ENCODE data around the gene F8.
"Not testable (repeated sequence)": the region's sequence is repeated elsewhere in the genome, so short reads cannot be mapped to it uniquely, and the experiment has no call there.

F8 gene

GRCh38 chrX:154829926-154830442 is 192.5 kb downstream of the F8 start:
- H3K27me3 ChIP-seq (ENCODE audit: control insufficient read depth, insufficient read depth, low read length): no peaks in the 10 kb centered on the region
- no peaks in the 10 kb centered on the region for H3K4me1 ChIP-seq (ENCODE audit: control insufficient read depth, insufficient read depth, low read length)
- no peak overlapping the region for H3K4me3 ChIP-seq (ENCODE audit: low read depth, low read length)
- no peak overlapping the region for H3K27ac ChIP-seq (ENCODE audit: low read depth, low read length)
- no peaks in the 10 kb centered on the region for H3K36me3 ChIP-seq (ENCODE audit: control insufficient read depth, insufficient read depth, low read length)
- H3K9me3 ChIP-seq (ENCODE audit: control insufficient read depth, insufficient read depth, low read depth, low read length): peaks cover 30% of the 10 kb centered on the region; the same call in 1 of the 2 replicates
- H3K9ac ChIP-seq (ENCODE audit: low read length): no peak overlapping the region

GRCh38 chrX:154829134-154829533 is 193.4 kb downstream of the F8 start:
- Histone ChIP-seq H3K27me3 (ENCODE audit: control insufficient read depth, insufficient read depth, low read length) (no peaks in the 10 kb centered on the region), H3K9ac (ENCODE audit: low read length) (no peak overlapping the region), H3K4me1 (ENCODE audit: control insufficient read depth, insufficient read depth, low read length) (no peaks in the 10 kb centered on the region), H3K36me3 (ENCODE audit: control insufficient read depth, insufficient read depth, low read length) (no peaks in the 10 kb centered on the region), H3K9me3 (ENCODE audit: control insufficient read depth, insufficient read depth, low read depth, low read length) (peaks cover 36% of the 10 kb centered on the region; the same call in 1 of the 2 replicates), H3K27ac (ENCODE audit: low read depth, low read length) (no peak overlapping the region), H3K4me3 (ENCODE audit: low read depth, low read length) (no peak overlapping the region)

GRCh38 chrX:154828016-154828408 is 194.5 kb downstream of the F8 start:
- Histone ChIP-seq H3K36me3 (ENCODE audit: control insufficient read depth, insufficient read depth, low read length) (no peaks in the 10 kb centered on the region), H3K9ac (ENCODE audit: low read length) (no peak overlapping the region), H3K27me3 (ENCODE audit: control insufficient read depth, insufficient read depth, low read length) (no peaks in the 10 kb centered on the region), H3K9me3 (ENCODE audit: control insufficient read depth, insufficient read depth, low read depth, low read length) (peaks cover 38% of the 10 kb centered on the region), H3K27ac (ENCODE audit: low read depth, low read length) (no peak overlapping the region), H3K4me3 (ENCODE audit: low read depth, low read length) (no peak overlapping the region), H3K4me1 (ENCODE audit: control insufficient read depth, insufficient read depth, low read length) (no peaks in the 10 kb centered on the region)

- no peak overlapping the region for H3K27ac ChIP-seq (ENCODE audit: low read depth, low read length)
- no peaks in the 10 kb centered on the region for H3K27me3 ChIP-seq (ENCODE audit: control insufficient read depth, insufficient read depth, low read length)
- peaks cover 38% of the 10 kb centered on the region for H3K9me3 ChIP-seq (ENCODE audit: control insufficient read depth, insufficient read depth, low read depth, low read length)
- no peak overlapping the region for H3K4me3 ChIP-seq (ENCODE audit: low read depth, low read length)
- no peaks in the 10 kb centered on the region for H3K36me3 ChIP-seq (ENCODE audit: control insufficient read depth, insufficient read depth, low read length)
- no peak overlapping the region for H3K9ac ChIP-seq (ENCODE audit: low read length)
- 0 out of 2 replicates have a peak, but pooled peaks cover 2% of the 10 kb centered on the region for H3K4me1 ChIP-seq (ENCODE audit: control insufficient read depth, insufficient read depth, low read length)
These were observed 195.1 kb downstream of the F8 start for GRCh38 chrX:154827194-154828015.

- Histone ChIP-seq H3K4me1 (ENCODE audit: control insufficient read depth, insufficient read depth, low read length) (peaks cover 20% of the 10 kb centered on the region), H3K9me3 (ENCODE audit: control insufficient read depth, insufficient read depth, low read depth, low read length) (peaks cover 36% of the 10 kb centered on the region)
- H3K27ac ChIP-seq (ENCODE audit: low read depth, low read length); H3K9ac ChIP-seq (ENCODE audit: low read length); H3K4me3 ChIP-seq (ENCODE audit: low read depth, low read length); H3K27me3 ChIP-seq (ENCODE audit: control insufficient read depth, insufficient read depth, low read length); H3K36me3 ChIP-seq (ENCODE audit: control insufficient read depth, insufficient read depth, low read length): not testable (repeated sequence)
These were observed 196.9 kb downstream of the F8 start for GRCh38 chrX:154825586-154825985.

- H3K36me3 ChIP-seq (ENCODE audit: control insufficient read depth, insufficient read depth, low read length): no peaks in the 10 kb centered on the region
- peaks cover 37% of the 10 kb centered on the region for H3K9me3 ChIP-seq (ENCODE audit: control insufficient read depth, insufficient read depth, low read depth, low read length)
- no peak overlapping the region for H3K9ac ChIP-seq (ENCODE audit: low read length)
- no peak overlapping the region for H3K27ac ChIP-seq (ENCODE audit: low read depth, low read length)
- H3K4me3 ChIP-seq (ENCODE audit: low read depth, low read length): no peak overlapping the region
- H3K27me3 ChIP-seq (ENCODE audit: control insufficient read depth, insufficient read depth, low read length): no peaks in the 10 kb centered on the region
- peaks cover 30% of the 10 kb centered on the region for H3K4me1 ChIP-seq (ENCODE audit: control insufficient read depth, insufficient read depth, low read length)
These were observed 197.9 kb downstream of the F8 start for GRCh38 chrX:154824638-154825037.

- peaks cover 39% of the 10 kb centered on the region for H3K9me3 ChIP-seq (ENCODE audit: control insufficient read depth, insufficient read depth, low read depth, low read length)
- H3K27me3 ChIP-seq (ENCODE audit: control insufficient read depth, insufficient read depth, low read length): no peaks in the 10 kb centered on the region
- H3K36me3 ChIP-seq (ENCODE audit: control insufficient read depth, insufficient read depth, low read length): no peaks in the 10 kb centered on the region
- peak overlapping the region; percentile 21 for H3K9ac ChIP-seq (ENCODE audit: low read length)
- 0 out of 2 replicates have a peak overlapping the region, but pooled peaks have one; percentile 1 for H3K4me3 ChIP-seq (ENCODE audit: low read depth, low read length)
- H3K4me1 ChIP-seq (ENCODE audit: control insufficient read depth, insufficient read depth, low read length): peaks cover 33% of the 10 kb centered on the region
- H3K27ac ChIP-seq (ENCODE audit: low read depth, low read length): peak overlapping the region; percentile 55; the same call in 1 of the 2 replicates
These were observed 200.5 kb downstream of the F8 start for GRCh38 chrX:154822029-154822428.

- Histone ChIP-seq H3K27me3 (ENCODE audit: control insufficient read depth, insufficient read depth, low read length) (no peaks in the 10 kb centered on the region), H3K4me1 (ENCODE audit: control insufficient read depth, insufficient read depth, low read length) (peaks cover 33% of the 10 kb centered on the region), H3K36me3 (ENCODE audit: control insufficient read depth, insufficient read depth, low read length) (no peaks in the 10 kb centered on the region), H3K9ac (ENCODE audit: low read length) (peak overlapping the region; percentile 75), H3K4me3 (ENCODE audit: low read depth, low read length) (0 out of 2 replicates have a peak overlapping the region, but pooled peaks have one; percentile 1), H3K27ac (ENCODE audit: low read depth, low read length) (peak overlapping the region; percentile 89; the same call in 1 of the 2 replicates), H3K9me3 (ENCODE audit: control insufficient read depth, insufficient read depth, low read depth, low read length) (peaks cover 36% of the 10 kb centered on the region)
These were observed 201.0 kb downstream of the F8 start for GRCh38 chrX:154821523-154821922.

GRCh38 chrX:154819771-154820341 is 202.7 kb downstream of the F8 start:
- Histone ChIP-seq H3K27me3 (ENCODE audit: control insufficient read depth, insufficient read depth, low read length) (no peaks in the 10 kb centered on the region), H3K9me3 (ENCODE audit: control insufficient read depth, insufficient read depth, low read depth, low read length) (peaks cover 35% of the 10 kb centered on the region), H3K36me3 (ENCODE audit: control insufficient read depth, insufficient read depth, low read length) (no peaks in the 10 kb centered on the region), H3K27ac (ENCODE audit: low read depth, low read length) (peak overlapping the region; percentile 89; the same call in 1 of the 2 replicates), H3K9ac (ENCODE audit: low read length) (peak overlapping the region; percentile 75), H3K4me3 (ENCODE audit: low read depth, low read length) (peak overlapping the region; percentile 35; the same call in 1 of the 2 replicates), H3K4me1 (ENCODE audit: control insufficient read depth, insufficient read depth, low read length) (peaks cover 33% of the 10 kb centered on the region)

- Histone ChIP-seq H3K27ac (ENCODE audit: low read depth, low read length) (peak overlapping the region; percentile 89; the same call in 1 of the 2 replicates), H3K4me3 (ENCODE audit: low read depth, low read length) (peak overlapping the region; percentile 35; the same call in 1 of the 2 replicates), H3K4me1 (ENCODE audit: control insufficient read depth, insufficient read depth, low read length) (peaks cover 33% of the 10 kb centered on the region), H3K36me3 (ENCODE audit: control insufficient read depth, insufficient read depth, low read length) (no peaks in the 10 kb centered on the region), H3K9me3 (ENCODE audit: control insufficient read depth, insufficient read depth, low read depth, low read length) (peaks cover 29% of the 10 kb centered on the region), H3K27me3 (ENCODE audit: control insufficient read depth, insufficient read depth, low read length) (no peaks in the 10 kb centered on the region), H3K9ac (ENCODE audit: low read length) (peak overlapping the region; percentile 73)
These were observed 203.4 kb downstream of the F8 start for GRCh38 chrX:154818916-154819770.
